Measurements from ENCODE around the gene CD55.
"Not testable (repeated sequence)": the region's sequence is repeated elsewhere in the genome, so short reads cannot be mapped to it uniquely, and the experiment has no call there.

The CD55 gene

GRCh38 chr1:207316622-207317391 is 4.7 kb upstream of the CD55 start:
- Histone ChIP-seq H2AFZ (ENCODE audit: low read length) (no peak overlapping the region), H3K4me1 (ENCODE audit: low read length) (no peaks in the 10 kb centered on the region), H3K4me3 (ENCODE audit: low read length) (no peak overlapping the region), H3K4me2 (ENCODE audit: low read depth, low read length) (no peak overlapping the region), H3K27me3 (replicated peaks; ENCODE audit: insufficient read depth, low read length) (no peaks in the 10 kb centered on the region), H3K9me2 (replicated peaks; ENCODE audit: insufficient read depth, low read length) (no peaks in the 10 kb centered on the region), H3K9ac (ENCODE audit: low read length) (no peak overlapping the region), H3F3A (ENCODE audit: insufficient read depth, low read length) (peaks cover 6% of the 10 kb centered on the region; the same call in 1 of the 2 replicates), H3K27ac (ENCODE audit: low read length) (no peak overlapping the region), H4K20me1 (ENCODE audit: insufficient read depth, low read length) (no peaks in the 10 kb centered on the region), H3K79me2 (ENCODE audit: low read length) (no peaks in the 10 kb centered on the region), H3K36me3 (replicated peaks; ENCODE audit: insufficient read depth, low read length) (no peaks in the 10 kb centered on the region), H3K9me3 (replicated peaks; ENCODE audit: insufficient read depth, low read length) (no peaks in the 10 kb centered on the region)
- DNase-seq: no peak
- TF ChIP-seq CTCF (IDR thresholded peaks at IDR 0.05; ENCODE audit: low read length) (no peak), EZH2 (optimal IDR thresholded peaks at IDR 0.05; ENCODE audit: low read depth, low read length) (no peak), EZH2phosphoT487 (IDR thresholded peaks at IDR 0.05; ENCODE audit: low read length) (no peak)

- DNase-seq: no peak
- Histone ChIP-seq H3K4me2 (ENCODE audit: low read depth, low read length) (no peak overlapping the region), H3F3A (ENCODE audit: insufficient read depth, low read length) (peaks cover 6% of the 10 kb centered on the region; the same call in 1 of the 2 replicates), H2AFZ (ENCODE audit: low read length) (no peak overlapping the region), H3K79me2 (ENCODE audit: low read length) (no peaks in the 10 kb centered on the region), H3K36me3 (replicated peaks; ENCODE audit: insufficient read depth, low read length) (no peaks in the 10 kb centered on the region), H3K9me3 (replicated peaks; ENCODE audit: insufficient read depth, low read length) (no peaks in the 10 kb centered on the region), H3K27me3 (replicated peaks; ENCODE audit: insufficient read depth, low read length) (no peaks in the 10 kb centered on the region), H3K9ac (ENCODE audit: low read length) (no peak overlapping the region), H3K4me3 (ENCODE audit: low read length) (no peak overlapping the region), H4K20me1 (ENCODE audit: insufficient read depth, low read length) (no peaks in the 10 kb centered on the region), H3K4me1 (ENCODE audit: low read length) (peaks cover 4% of the 10 kb centered on the region; the same call in 1 of the 2 replicates), H3K9me2 (replicated peaks; ENCODE audit: insufficient read depth, low read length) (no peaks in the 10 kb centered on the region), H3K27ac (ENCODE audit: low read length) (no peak overlapping the region)
- TF ChIP-seq EZH2phosphoT487 (IDR thresholded peaks at IDR 0.05; ENCODE audit: low read length): no peak
These were observed 3.9 kb upstream of the CD55 start for GRCh38 chr1:207317561-207317960.

GRCh38 chr1:207318072-207318619 is 3.3 kb upstream of the CD55 start:
- Histone ChIP-seq H3K27ac (ENCODE audit: low read length) (no peak overlapping the region), H4K20me1 (ENCODE audit: insufficient read depth, low read length) (no peaks in the 10 kb centered on the region), H3K79me2 (ENCODE audit: low read length) (no peaks in the 10 kb centered on the region), H2AFZ (ENCODE audit: low read length) (no peak overlapping the region), H3K9me2 (replicated peaks; ENCODE audit: insufficient read depth, low read length) (no peaks in the 10 kb centered on the region), H3F3A (ENCODE audit: insufficient read depth, low read length) (peaks cover 6% of the 10 kb centered on the region; the same call in 1 of the 2 replicates), H3K36me3 (replicated peaks; ENCODE audit: insufficient read depth, low read length) (no peaks in the 10 kb centered on the region), H3K9ac (ENCODE audit: low read length) (no peak overlapping the region), H3K4me2 (ENCODE audit: low read depth, low read length) (no peak overlapping the region), H3K4me3 (ENCODE audit: low read length) (no peak overlapping the region), H3K27me3 (replicated peaks; ENCODE audit: insufficient read depth, low read length) (no peaks in the 10 kb centered on the region), H3K4me1 (ENCODE audit: low read length) (peaks cover 6% of the 10 kb centered on the region; the same call in 1 of the 2 replicates), H3K9me3 (replicated peaks; ENCODE audit: insufficient read depth, low read length) (no peaks in the 10 kb centered on the region)
- DNase-seq: no peak
- TF ChIP-seq EZH2phosphoT487 (IDR thresholded peaks at IDR 0.05; ENCODE audit: low read length) (no peak), CTCF (IDR thresholded peaks at IDR 0.05; ENCODE audit: low read length) (no peak), EZH2 (optimal IDR thresholded peaks at IDR 0.05; ENCODE audit: low read depth, low read length) (no peak)

- H3K79me2 ChIP-seq (ENCODE audit: low read length): no peaks in the 10 kb centered on the region
- H3K27me3 ChIP-seq (replicated peaks; ENCODE audit: insufficient read depth, low read length): no peaks in the 10 kb centered on the region
- peaks cover 6% of the 10 kb centered on the region; the same call in 1 of the 2 replicates for H3F3A ChIP-seq (ENCODE audit: insufficient read depth, low read length)
- no peak overlapping the region for H3K4me3 ChIP-seq (ENCODE audit: low read length)
- no peak overlapping the region for H3K9ac ChIP-seq (ENCODE audit: low read length)
- H3K36me3 ChIP-seq (replicated peaks; ENCODE audit: insufficient read depth, low read length): no peaks in the 10 kb centered on the region; the same call in 1 of the 2 replicates
- no peaks in the 10 kb centered on the region for H3K9me3 ChIP-seq (replicated peaks; ENCODE audit: insufficient read depth, low read length)
- H3K4me2 ChIP-seq (ENCODE audit: low read depth, low read length): no peak overlapping the region
- no peaks in the 10 kb centered on the region for H4K20me1 ChIP-seq (ENCODE audit: insufficient read depth, low read length)
- no peak overlapping the region for H2AFZ ChIP-seq (ENCODE audit: low read length)
- DNase-seq: no peak
- H3K27ac ChIP-seq (ENCODE audit: low read length): no peak overlapping the region
- no peaks in the 10 kb centered on the region for H3K9me2 ChIP-seq (replicated peaks; ENCODE audit: insufficient read depth, low read length)
- H3K4me1 ChIP-seq (ENCODE audit: low read length): peaks cover 6% of the 10 kb centered on the region; the same call in 1 of the 2 replicates
- no peak for TF ChIP-seq EZH2 (optimal IDR thresholded peaks at IDR 0.05; ENCODE audit: low read depth, low read length)
- no peak for TF ChIP-seq EZH2phosphoT487 (IDR thresholded peaks at IDR 0.05; ENCODE audit: low read length)
- TF ChIP-seq CTCF (IDR thresholded peaks at IDR 0.05; ENCODE audit: low read length): no peak
These were observed 2.3 kb upstream of the CD55 start for GRCh38 chr1:207319199-207319598.

- H3K4me2 ChIP-seq (ENCODE audit: low read depth, low read length); H3K27ac ChIP-seq (ENCODE audit: low read length): not testable (repeated sequence)
These were observed 1.4 kb upstream of the CD55 start for GRCh38 chr1:207320105-207320504.

More at GRCh38 chr1:207320105-207320504, 1.4 kb upstream of the CD55 start:
- not testable (repeated sequence) for H3K4me3 ChIP-seq (ENCODE audit: low read length); H3K9ac ChIP-seq (ENCODE audit: low read length); H3K79me2 ChIP-seq (ENCODE audit: low read length); H4K20me1 ChIP-seq (ENCODE audit: insufficient read depth, low read length); H3K9me3 ChIP-seq (replicated peaks; ENCODE audit: insufficient read depth, low read length); H3K9me2 ChIP-seq (replicated peaks; ENCODE audit: insufficient read depth, low read length); H3F3A ChIP-seq (ENCODE audit: insufficient read depth, low read length); H2AFZ ChIP-seq (ENCODE audit: low read length); DNase-seq; H3K27me3 ChIP-seq (replicated peaks; ENCODE audit: insufficient read depth, low read length); H3K36me3 ChIP-seq (replicated peaks; ENCODE audit: insufficient read depth, low read length); H3K4me1 ChIP-seq (ENCODE audit: low read length)
